DMS79 (cell line): ENCODE data around the gene CYP2A13.
A peak's percentile ranks its signal among the peaks of the same experiment; 100 is the strongest.
"Not testable (repeated sequence)": the region's sequence is repeated elsewhere in the genome, so short reads cannot be mapped to it uniquely, and the experiment has no call there.

Source experiments
- DNase-seq: peaks from one replicate; lab custom pipeline; 2025; lab: John Stamatoyannopoulos, UW

Gene CYP2A13

DNA sequence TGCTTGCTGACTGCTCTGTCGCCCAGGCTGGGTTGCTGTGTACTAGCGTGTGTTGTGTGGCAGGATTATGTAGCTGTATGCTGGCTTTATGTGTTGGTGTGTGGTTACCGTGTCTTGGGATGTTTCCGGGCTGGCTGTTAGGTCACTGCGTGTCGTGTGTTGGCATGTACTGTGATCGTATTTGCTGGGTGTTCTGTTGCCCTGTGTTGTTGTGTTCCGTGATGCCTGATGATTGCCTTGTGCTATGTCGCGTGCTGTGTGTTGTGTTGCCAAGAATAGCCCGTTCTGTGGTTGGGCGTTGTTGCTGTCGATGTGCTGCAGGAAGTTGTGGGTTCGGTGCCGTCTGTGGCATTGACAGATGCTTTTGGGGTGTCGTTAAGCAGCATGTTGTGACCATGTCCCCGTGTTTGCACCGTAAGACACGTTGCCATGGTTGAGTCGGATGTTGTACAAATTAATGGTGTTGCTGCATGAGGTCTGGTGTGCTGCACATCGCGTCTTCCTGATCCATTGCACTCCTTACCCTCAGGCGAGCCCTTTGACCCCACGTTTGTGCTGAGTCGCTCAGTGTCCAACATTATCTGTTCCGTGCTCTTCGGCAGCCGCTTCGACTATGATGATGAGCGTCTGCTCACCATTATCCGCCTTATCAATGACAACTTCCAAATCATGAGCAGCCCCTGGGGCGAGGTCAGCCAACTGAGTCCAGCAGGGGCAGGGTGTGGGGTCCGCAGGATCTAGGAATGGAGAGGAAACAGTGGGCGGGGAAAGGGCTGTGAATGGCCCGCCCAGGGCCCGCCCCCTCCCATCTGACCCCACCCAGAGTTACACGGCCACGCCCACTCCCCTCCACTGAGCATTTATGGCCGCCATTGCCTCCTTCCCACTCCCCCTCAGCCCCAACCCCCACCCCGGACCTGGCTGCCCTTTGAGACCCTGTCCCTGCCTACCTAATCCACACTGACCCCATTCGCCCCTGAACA is 33.0 kb downstream of the CYP2A13 start:
- DNase-seq, result not testable (repeated sequence)

DNA sequence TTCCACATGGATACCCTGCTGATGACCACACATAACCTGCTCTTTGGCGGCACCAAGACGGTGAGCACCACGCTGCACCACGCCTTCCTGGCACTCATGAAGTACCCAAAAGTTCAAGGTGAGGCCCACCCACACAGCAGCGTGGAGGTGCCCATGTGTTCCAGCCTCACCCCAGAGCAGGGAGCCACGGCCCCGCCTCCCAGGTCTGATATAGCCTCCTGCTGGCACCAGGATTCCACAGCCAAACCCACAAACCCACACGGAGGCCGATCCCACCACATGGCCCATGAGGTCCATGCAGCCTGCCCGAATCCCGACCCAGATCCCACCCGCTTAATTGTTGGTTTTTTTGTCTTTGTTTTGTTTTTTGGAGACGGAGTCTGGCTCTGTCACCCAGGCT is 34.6 kb downstream of the CYP2A13 start:
- DNase-seq, result not testable (repeated sequence)

DNA sequence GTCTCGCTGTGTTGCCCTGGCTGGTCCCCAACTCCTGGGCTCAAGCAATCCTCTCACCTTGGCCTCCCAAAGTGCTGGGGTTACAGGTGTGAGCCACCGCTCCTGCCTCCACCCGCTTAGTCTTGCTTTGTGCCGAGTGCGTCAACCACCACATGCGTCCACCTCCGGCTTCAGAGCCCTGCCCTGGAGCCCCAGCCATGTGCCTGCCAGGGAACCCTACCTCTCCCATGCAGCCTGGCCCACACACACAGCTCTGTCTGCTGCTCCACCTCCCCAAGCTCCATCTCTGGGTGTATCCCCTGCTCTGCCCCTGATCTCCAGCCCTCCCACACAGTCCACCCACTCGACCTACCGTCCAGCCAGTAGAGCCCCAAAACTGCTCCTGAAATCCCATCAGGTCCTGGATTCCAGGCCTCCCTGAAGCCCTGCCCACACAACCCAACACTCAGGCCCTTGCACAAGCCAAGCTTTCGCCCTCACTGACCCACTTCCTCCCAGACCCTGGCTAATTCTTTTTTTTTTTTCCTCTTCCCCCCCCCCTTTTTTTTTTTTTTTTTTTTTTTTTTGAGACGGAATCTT is 35.6 kb downstream of the CYP2A13 start:
- DNase-seq, result no peak

DNA sequence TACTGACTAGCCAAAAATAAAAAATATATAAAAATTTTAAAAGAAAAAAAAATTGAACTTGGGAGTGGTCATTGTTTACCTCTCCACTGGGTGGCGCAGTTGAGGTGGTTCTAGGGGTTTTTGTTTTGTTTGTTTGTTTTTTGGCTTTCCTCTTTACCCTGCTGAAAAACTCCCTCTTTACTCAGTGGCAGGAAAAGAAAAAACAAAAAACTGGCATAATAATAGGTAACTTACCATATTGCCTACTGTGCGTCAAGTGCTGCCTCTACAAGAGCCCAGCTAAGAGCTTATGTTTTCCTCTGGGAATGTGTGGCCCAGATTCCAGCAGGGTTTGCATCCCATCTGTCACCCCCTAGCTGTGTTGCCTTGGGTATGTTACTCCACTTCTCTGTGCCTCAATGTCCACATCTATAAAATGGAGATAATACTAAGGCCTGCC is 38.5 kb downstream of the CYP2A13 start:
- not testable (repeated sequence) for DNase-seq

DNA sequence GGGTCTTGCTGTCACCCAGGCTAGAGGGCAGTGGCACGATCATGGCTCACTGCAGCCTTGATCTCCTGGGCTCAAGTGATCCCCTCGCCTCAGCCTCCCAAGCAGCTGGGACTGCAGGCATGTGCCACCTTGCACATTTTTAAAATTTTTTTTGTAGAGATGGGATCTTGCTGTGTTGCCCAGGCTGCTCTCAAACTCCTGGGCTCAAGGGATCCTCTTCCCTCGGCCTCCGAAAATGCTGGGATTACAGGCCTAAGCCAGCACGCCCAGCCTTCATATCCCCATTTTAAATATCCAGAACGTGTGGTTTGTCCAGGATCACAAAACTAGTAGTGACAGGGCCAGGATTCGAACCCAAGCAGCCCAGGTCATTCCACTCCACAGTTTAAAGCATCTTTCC is 39.1 kb downstream of the CYP2A13 start:
- DNase-seq, result not testable (repeated sequence)

DNA sequence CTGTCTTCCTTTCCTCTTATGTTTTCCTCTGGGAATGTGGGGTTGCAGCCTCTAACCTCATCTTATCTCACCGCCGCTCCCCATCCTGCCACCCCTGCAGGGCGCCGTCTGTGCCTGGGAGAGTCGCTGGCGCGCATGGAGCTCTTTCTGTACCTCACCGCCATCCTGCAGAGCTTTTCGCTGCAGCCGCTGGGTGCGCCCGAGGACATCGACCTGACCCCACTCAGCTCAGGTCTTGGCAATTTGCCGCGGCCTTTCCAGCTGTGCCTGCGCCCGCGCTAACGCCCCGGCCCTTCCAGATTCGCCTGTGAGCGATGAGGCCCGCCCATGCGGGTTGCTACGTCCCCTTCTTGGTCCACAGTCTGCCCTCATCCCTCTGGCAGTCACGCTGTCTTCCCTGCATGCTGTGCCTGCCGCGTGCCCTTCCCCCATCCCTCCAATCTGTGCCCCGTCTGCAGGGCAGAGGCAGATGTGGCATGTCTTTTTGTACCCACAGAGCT is 39.6 kb downstream of the CYP2A13 start:
- peak; percentile 68 for DNase-seq

DNA sequence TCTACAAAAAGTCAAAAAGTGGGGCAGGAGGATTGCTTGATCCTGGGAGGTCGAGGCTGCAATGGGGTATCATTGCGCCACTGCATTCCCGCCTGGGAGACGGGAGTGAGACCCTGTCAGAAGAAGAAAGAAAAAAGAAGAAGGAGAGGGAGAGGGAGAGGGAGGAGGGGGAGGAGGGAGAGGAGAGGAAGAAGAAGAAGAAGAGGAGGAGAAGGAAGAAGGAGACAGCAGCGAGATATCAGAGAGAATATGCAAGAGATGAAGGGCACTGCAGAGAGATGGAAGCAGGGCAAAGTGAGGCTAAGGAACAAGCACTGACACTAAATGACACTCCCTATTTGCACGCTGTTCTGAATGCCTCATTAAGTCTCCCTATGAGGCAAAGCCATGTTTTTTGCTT is 40.4 kb downstream of the CYP2A13 start:
- no peak for DNase-seq

DNA sequence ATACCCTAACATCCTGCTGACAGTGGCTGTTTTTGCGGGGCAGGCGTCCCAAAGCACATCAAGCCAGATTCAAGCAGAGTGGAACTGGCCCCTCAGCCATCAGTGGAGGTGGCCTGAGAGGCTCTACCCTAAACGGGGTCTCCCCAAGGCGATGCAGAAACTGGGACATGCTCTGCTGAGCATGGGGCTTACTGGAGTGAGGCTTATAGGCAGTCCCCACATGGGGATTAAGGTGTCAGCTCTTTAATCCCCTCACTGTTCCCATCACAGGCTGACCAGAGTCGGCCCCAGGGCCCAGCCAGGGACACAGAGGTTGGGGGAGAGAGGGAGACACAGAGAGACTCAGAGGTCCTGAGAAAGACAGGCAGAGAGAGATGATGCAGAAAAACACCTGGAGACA is 42.9 kb downstream of the CYP2A13 start:
- no peak for DNase-seq

DNA sequence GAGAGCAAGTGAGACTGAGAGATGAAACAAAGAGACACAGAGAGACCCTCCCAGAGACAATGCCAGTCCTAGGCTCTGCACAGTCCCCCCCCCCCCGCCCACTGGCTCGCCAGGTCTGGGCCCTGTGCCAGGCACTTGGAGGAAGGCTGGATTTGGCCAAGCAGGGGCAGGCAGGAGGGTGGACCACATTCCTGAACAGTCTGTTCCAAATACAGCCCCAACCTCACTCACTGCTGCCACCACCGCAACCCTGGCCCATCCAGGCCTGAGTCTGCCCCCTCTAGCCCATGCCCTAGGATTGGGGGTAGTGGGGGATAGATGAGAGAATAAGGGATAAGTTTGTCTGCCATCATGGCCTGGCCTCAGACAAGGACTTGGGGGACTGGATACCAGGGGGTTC is 45.0 kb downstream of the CYP2A13 start:
- no peak for DNase-seq

DNA sequence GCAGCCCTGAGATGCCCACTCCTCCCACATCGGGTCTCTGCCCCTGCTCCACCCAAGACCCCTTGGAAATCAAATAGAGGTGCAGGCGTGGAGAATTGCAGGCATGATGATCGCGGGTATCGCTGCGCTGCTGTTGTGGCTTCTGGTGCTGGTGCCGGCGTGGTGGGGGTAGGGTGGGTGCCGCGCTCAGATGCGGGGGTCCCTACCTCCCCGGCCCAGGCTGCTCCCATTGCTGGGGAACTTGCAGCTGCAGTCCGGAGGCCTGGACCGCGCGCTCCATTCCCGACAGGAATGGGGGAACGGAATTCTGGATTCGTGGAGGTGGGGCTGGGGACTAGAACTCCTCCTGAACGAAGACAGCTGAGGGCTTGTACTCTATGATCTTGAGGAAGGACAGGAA is 46.4 kb downstream of the CYP2A13 start:
- DNase-seq, result no peak

DNA sequence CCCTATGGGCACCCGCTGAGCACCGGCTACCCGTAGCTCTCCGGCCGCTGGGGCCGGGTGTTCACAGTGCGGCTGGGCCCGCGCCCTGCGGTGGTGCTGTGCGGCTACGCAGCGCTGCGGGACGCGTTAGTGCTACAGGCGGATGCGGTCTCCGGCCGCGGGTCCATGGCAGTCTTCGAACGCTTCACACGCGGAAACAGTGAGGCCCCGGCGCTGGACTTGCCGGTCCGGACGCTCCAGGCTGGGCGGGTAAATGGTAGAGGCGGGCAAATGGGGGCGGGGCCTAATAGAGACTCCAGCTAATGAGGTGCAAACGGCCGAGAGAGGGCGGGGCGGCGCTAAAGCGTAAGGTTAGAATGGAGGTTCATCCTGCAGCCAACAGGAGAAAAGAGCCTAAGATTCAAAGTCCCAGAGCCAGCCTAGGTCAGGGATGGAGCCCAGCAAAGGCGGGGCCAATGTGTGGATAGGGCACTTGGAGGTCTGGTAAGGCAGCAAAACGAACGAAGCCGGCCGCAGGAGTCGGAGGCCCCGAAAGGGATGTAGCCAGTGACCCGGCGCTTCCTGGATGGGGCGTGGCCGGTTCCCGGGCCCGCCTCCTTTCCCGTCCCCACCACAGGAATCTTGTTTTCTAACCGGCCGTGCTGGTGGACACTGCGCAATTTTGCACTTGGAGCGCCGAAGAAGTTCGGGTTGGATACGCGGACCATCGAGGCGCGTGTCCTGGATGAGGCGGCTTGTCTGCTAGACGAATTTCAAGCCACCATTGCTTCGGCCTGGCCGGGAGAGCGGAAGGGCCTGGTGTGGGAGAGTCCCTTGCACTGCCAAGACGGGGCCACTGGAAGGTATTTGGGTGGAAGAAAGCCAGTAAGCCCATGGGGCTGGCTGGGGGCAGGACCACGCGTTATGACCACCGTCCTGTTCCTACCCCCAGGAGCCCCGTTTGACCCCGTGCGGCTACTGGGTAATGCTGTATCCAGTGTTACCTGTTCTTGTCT is 47.4 kb downstream of the CYP2A13 start:
- DNase-seq, result not testable (repeated sequence)

DNA sequence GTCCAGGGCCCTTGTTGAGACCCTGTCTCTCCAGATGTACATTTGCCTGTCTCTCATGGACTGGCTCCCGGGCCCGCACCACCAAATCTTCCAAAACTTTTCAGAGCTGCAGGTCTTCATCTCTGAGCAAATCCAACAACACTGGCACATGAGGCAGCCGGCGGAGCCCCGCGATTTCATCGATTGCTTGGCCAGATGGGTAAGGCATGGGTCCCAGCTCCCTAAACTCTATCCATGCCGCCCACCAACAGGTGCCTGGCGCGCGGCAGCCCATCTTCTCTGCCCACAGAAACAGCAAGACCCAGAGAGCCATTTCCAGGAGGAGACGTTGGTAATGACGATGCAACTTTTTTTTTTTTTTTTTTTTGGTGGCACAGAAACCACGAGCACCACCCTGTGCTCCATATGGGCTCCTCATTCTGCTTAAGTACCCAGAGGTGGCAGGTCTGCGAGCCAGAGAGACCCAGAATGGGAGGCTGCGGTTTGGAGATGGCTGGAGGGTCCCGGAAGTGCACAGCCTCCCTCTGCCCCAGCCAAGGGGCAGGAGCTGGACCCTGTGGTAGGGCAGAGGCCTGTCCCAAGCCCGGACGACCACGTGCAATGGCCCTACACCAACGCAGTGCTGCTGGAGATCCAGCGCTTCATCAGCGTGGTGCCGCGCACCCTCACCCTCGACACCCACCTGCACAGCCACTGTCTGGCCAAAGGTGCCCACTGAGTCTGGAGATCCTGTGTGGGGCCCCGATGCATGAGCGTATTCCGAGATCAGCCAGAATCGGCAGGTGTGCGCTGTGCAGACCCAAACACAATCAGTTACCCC is 48.6 kb downstream of the CYP2A13 start:
- DNase-seq, result no peak

DNA sequence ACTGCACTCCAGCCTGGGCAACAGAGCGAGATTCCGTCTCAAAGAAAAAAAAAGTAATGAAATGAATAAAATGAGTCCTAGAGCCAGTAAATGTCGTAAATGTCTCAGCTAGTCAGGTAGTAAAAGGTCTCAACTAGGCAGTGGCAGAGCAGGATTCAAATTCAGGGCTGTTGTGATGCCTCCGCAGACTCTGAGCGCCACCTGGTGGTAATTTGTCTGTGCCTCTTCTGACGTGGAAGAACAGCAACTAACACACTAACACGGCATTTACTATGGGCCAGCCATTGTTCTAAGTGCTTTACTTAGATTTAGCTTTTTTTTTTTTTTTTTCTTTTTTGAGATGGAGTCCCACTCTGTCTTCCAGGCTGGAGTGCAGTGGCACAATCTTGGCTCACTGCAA is 56.2 kb downstream of the CYP2A13 start:
- DNase-seq, result no peak
